NCI-H2107 treated with DMSO at 0.1 percent for 48 hours (cell line): ENCODE results near the gene MBNL2.

Experiments
- DNase-seq: peaks from one replicate; lab custom pipeline; 2025; ENCODE audit not compliant: unreplicated experiment; lab: John Stamatoyannopoulos, UW

The MBNL2 gene

GRCh38 chr13:97403893-97404750, 182.0 kb downstream of the MBNL2 start:
- DNase-seq, result no peak

GRCh38 chr13:97407540-97407939, 185.4 kb downstream of the MBNL2 start:
- DNase-seq, result no peak

GRCh38 chr13:97408938-97409337, 186.8 kb downstream of the MBNL2 start:
- DNase-seq, result no peak

GRCh38 chr13:97411984-97412383, 189.9 kb downstream of the MBNL2 start:
- no peak for DNase-seq

GRCh38 chr13:97413694-97414093, 191.6 kb downstream of the MBNL2 start:
- DNase-seq, result no peak

GRCh38 chr13:97414392-97414791, 192.3 kb downstream of the MBNL2 start:
- DNase-seq, result no peak

- no peak for DNase-seq
Observed at GRCh38 chr13:97417698-97418097, 195.6 kb downstream of the MBNL2 start.

- no peak for DNase-seq
Observed at GRCh38 chr13:97422118-97423054, 200.3 kb downstream of the MBNL2 start.

- DNase-seq, result no peak
Observed at GRCh38 chr13:97423300-97424045, 201.3 kb downstream of the MBNL2 start.

GRCh38 chr13:97425590-97425989, 203.5 kb downstream of the MBNL2 start:
- no peak for DNase-seq

GRCh38 chr13:97426695-97427094, 204.6 kb downstream of the MBNL2 start:
- no peak for DNase-seq

GRCh38 chr13:97429681-97430081, 207.5 kb downstream of the MBNL2 start:
- peak; percentile 10 for DNase-seq

- peak; percentile 4 for DNase-seq
Observed at GRCh38 chr13:97430296-97430695, 208.2 kb downstream of the MBNL2 start.

GRCh38 chr13:97431171-97431764, 209.1 kb downstream of the MBNL2 start:
- no peak for DNase-seq

GRCh38 chr13:97432232-97432916, 210.2 kb downstream of the MBNL2 start:
- DNase-seq, result peak; percentile 36

- DNase-seq, result peak; percentile 99
Observed at GRCh38 chr13:97432917-97433726, 211.0 kb downstream of the MBNL2 start.

- DNase-seq, result peak; percentile 83
Observed at GRCh38 chr13:97433727-97434396, 211.7 kb downstream of the MBNL2 start, which contains the start of gene RAP2A. RAP2A (plus strand) TSS chr13:97434169; CDS start chr13:97434471, 302 bp downstream.

GRCh38 chr13:97434397-97435201, 212.5 kb downstream of the MBNL2 start:
- DNase-seq, result peak; percentile 15
